HG03103 (cell line): Measurements from ENCODE around the gene CHST2.
A peak's percentile ranks its signal among the peaks of the same experiment; 100 is the strongest.

Experiments
- ATAC-seq: cut with Tn5 transposase; IDR thresholded peaks from one replicate; pipeline ENCODE4 v1.9.1; 2021; ENCODE audit warnings: low read depth; ENCODE audit not compliant: unreplicated experiment

Gene CHST2

GRCh38 chr3:143165211-143165610 is 45.6 kb downstream of the CHST2 start:
- peak; percentile 23 for ATAC-seq

- ATAC-seq, result peak; percentile 60
Observed at GRCh38 chr3:143165612-143166285, 46.2 kb downstream of the CHST2 start.

- ATAC-seq, result no peak
Observed at GRCh38 chr3:143166376-143166775, 46.8 kb downstream of the CHST2 start.

- ATAC-seq, result no peak
Observed at GRCh38 chr3:143167969-143168854, 48.6 kb downstream of the CHST2 start.

- ATAC-seq, result no peak
Observed at GRCh38 chr3:143168855-143169192, 49.3 kb downstream of the CHST2 start.

- ATAC-seq, result no peak
Observed at GRCh38 chr3:143170074-143170473, 50.5 kb downstream of the CHST2 start.

GRCh38 chr3:143170676-143171075 is 51.1 kb downstream of the CHST2 start:
- ATAC-seq, result peak; percentile 4

- ATAC-seq, result peak; percentile 61
Observed at GRCh38 chr3:143171141-143171980, 51.8 kb downstream of the CHST2 start.

GRCh38 chr3:143172062-143172794 is 52.7 kb downstream of the CHST2 start:
- no peak for ATAC-seq

- ATAC-seq, result no peak
Observed at GRCh38 chr3:143172795-143173145, 53.2 kb downstream of the CHST2 start.

- no peak for ATAC-seq
Observed at GRCh38 chr3:143173242-143173641, 53.7 kb downstream of the CHST2 start.
